IPS-15b (cell line): ENCODE measurements around the gene CACNB2.

Experiments
- H3K27me3 ChIP-seq: one replicate; pipeline ENCODE4 v1.6.1; 2013; ENCODE audit warnings: low read length; ENCODE audit not compliant: control insufficient read depth, insufficient read depth
- H3K36me3 ChIP-seq: one replicate; pipeline ENCODE4 v1.6.1; 2013; ENCODE audit warnings: low read length; ENCODE audit not compliant: control insufficient read depth, insufficient read depth
- H3K4me1 ChIP-seq: one replicate; pipeline ENCODE4 v1.6.1; 2013; ENCODE audit warnings: mild to moderate bottlenecking, low read length; ENCODE audit not compliant: control insufficient read depth, insufficient read depth
- H3K4me3 ChIP-seq: one replicate; pipeline ENCODE4 v1.5.1; 2013; ENCODE audit warnings: low read depth, low read length
- H3K9ac ChIP-seq: one replicate; pipeline ENCODE4 v1.6.1; 2013; ENCODE audit warnings: low read depth, mild to moderate bottlenecking, low read length
- H3K9me3 ChIP-seq: one replicate; pipeline ENCODE4 v1.6.1; 2013; ENCODE audit warnings: mild to moderate bottlenecking, low read length; ENCODE audit not compliant: control insufficient read depth, insufficient read depth

CACNB2 gene

DNA sequence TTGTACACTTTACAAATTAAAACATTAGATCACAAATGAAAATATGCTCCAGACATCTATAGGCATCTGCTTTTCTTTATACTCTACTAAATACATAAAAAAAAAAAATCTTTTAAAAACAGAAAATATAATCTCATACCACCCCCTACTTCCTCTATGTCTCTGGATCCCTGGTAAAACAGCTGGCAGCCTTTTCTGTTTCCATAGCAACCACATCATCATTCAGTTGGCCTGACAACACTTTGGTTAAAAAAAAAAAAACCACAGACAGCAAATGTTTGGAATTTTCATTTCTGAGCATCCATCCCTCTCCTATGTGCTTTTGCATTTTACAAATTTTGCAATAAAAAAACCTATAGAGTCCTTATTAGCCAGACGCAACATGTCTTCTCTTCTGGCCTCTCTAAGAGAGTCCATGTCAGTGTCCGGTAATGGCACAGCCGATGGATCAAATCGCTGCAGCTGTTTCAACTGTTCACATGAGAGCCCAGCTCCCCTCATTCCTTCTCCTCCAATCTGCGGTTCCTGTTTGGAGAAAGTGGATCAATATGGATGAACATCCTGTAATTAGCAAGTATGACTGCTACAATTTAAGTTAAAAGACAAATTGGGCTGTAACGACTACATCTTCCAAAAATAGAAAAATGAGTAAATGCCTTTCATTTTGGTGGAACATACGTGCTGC is 405.5 kb downstream of the CACNB2 start:
- H3K9me3 ChIP-seq: no peaks in the 10 kb centered on the region
- H3K4me3 ChIP-seq: no peak overlapping the region
- H3K9ac ChIP-seq: no peak overlapping the region
- no peaks in the 10 kb centered on the region for H3K36me3 ChIP-seq
- no peaks in the 10 kb centered on the region for H3K4me1 ChIP-seq
- H3K27me3 ChIP-seq: no peaks in the 10 kb centered on the region

DNA sequence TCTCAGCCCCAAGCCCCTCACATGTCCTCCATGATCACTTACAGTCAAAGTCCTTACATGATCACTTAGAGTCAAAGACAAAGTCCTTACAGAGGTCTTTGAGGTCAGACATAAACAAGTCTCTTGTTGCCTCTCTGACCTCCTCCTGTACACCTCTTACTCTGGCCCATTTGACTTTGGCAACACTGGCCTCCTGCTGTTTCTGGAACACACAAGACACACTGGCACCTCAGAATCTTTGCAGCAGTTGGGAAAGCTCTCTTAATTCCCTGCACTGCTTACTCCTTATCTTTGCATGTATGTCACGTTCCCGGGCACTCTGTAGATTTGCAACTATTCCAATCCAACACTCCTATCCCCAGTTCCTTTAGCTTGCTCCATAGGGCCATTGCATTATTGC is 408.9 kb downstream of the CACNB2 start:
- no peaks in the 10 kb centered on the region for H3K27me3 ChIP-seq
- H3K4me3 ChIP-seq: no peak overlapping the region
- no peak overlapping the region for H3K9ac ChIP-seq
- H3K36me3 ChIP-seq: no peaks in the 10 kb centered on the region
- H3K4me1 ChIP-seq: no peaks in the 10 kb centered on the region
- H3K9me3 ChIP-seq: peaks cover 2% of the 10 kb centered on the region

DNA sequence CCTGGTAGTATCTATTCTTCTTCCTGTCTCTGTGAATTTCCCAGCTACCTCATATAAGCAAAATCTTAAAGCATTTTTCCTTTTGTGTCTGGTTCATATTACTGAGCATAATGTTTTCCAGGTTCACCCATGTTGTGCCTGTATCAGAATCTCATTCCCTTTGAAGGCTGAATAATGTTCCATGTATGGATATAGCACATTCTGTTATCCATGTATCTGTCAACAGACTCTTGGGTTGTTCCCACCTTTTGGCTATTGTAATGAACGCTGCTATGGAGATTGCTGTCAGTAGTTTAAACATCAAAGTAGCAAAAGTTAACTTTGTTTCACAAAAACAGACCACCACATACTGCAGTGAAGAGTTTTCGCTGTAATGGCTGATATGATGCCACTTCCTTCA is 411.2 kb downstream of the CACNB2 start:
- Histone ChIP-seq H3K27me3 (no peaks in the 10 kb centered on the region), H3K4me1 (no peaks in the 10 kb centered on the region), H3K4me3 (no peak overlapping the region), H3K9ac (no peak overlapping the region), H3K36me3 (no peaks in the 10 kb centered on the region), H3K9me3 (peaks cover 14% of the 10 kb centered on the region)

DNA sequence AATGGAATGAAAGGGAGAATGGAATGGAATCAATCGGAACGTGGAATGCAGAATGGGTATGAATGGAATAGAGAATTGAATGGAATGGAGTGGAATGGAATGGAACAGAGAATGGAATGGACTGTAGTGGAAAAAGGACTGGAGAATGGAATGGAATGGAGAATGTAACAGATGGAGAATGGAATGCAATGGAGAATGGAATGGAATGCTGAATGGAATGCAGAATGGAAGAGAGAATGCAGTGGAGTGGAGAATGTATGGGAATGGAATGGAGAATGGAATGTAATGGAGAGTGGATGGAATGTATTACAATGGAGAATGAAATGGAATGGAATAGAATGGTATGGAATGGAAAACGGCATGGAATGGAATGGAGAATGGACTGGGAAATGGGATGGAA is 414.3 kb downstream of the CACNB2 start:
- peaks cover 30% of the 10 kb centered on the region for H3K9me3 ChIP-seq
- no peak overlapping the region for H3K9ac ChIP-seq
- H3K27me3 ChIP-seq: no peaks in the 10 kb centered on the region
- H3K36me3 ChIP-seq: no peaks in the 10 kb centered on the region
- H3K4me1 ChIP-seq: no peaks in the 10 kb centered on the region
- no peak overlapping the region for H3K4me3 ChIP-seq

DNA sequence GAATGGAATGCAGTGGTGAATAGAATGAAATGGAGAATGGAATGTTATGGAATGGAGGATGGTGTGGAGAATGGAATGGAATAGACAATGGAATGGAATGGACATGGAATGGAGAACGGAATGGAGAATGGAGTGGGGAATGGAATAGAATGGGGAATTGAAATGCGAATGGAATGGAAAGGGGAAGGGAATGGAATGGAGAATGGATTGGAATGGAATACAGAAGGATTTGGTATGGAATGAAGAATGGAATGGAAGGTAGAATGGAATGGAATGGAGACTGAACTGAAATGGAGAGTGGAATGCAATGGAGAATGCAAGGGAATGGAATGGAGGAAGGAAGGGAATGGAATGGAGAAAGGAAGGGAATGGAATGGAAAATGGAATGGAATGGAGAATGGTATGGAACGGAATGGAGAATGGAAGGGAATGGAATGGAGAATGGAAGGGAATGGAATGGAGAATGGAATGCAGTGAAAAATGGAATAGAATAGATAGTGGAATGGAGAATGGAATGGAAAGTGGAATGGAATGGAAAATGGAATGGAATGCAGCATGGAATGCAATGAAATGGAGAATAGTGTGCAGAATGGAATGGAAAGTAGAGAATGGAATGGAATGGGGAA is 416.4 kb downstream of the CACNB2 start:
- no peak overlapping the region for H3K9ac ChIP-seq
- peaks cover 34% of the 10 kb centered on the region for H3K9me3 ChIP-seq
- H3K4me3 ChIP-seq: no peak overlapping the region
- H3K27me3 ChIP-seq: no peaks in the 10 kb centered on the region
- H3K36me3 ChIP-seq: no peaks in the 10 kb centered on the region
- no peaks in the 10 kb centered on the region for H3K4me1 ChIP-seq

DNA sequence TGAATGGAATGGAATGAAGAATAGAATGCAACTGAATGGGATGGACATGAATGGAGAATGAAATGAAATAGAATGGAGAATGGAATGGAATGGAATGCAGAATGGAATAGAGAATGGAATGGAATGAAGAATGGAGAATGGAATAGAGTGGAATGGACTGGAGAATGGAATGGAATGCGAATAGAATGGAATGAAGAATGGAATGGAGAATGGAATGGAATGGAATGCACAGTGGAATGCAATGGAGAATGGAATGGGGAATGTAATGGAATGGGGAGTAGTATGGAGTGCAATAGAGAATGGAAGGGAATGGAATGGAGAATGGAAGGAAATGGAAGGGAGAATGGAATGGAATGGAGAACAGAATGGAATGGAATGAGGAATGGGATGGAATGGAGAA is 417.7 kb downstream of the CACNB2 start:
- Histone ChIP-seq H3K9me3 (peaks cover 32% of the 10 kb centered on the region), H3K36me3 (no peaks in the 10 kb centered on the region)

DNA sequence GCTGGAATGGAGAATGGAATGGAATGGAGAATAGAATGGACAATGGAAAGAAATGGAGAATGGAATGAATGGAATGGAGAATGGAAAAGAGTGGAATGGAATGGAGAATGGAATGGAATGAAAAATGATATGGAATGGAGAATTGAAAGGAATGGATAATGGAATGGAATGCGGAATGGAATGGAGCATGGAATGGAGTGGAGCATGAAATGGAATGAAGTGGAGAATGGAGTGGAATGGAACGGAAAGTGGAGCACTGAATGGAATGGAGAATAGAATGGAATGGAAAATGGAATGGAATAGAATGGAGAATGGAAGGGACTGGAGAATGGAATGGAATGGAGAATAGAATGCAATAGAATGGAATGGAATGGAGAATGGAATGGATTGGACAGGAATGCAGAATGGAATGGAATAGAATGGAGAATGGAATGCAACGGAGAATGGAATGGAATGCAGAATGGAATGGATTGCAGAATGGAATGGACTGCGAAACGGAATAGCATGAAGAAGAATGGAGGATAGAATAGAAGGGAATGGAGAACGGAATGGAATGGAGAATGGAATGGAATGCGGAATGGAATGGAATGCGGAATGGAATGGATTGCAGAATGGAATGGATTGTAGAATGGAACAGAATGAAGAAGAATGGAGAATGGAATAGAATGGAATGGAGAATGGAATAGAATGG is 421.8 kb downstream of the CACNB2 start:
- Histone ChIP-seq H3K36me3 (no peaks in the 10 kb centered on the region), H3K9ac (no peak overlapping the region), H3K4me1 (no peaks in the 10 kb centered on the region), H3K9me3 (peaks cover 33% of the 10 kb centered on the region), H3K27me3 (no peaks in the 10 kb centered on the region), H3K4me3 (no peak overlapping the region)

More for the DNA sequence above, 417.7 kb downstream of the CACNB2 start:
- H3K4me1 ChIP-seq: no peaks in the 10 kb centered on the region
- H3K9ac ChIP-seq: no peak overlapping the region
- no peaks in the 10 kb centered on the region for H3K27me3 ChIP-seq
- H3K4me3 ChIP-seq: no peak overlapping the region

DNA sequence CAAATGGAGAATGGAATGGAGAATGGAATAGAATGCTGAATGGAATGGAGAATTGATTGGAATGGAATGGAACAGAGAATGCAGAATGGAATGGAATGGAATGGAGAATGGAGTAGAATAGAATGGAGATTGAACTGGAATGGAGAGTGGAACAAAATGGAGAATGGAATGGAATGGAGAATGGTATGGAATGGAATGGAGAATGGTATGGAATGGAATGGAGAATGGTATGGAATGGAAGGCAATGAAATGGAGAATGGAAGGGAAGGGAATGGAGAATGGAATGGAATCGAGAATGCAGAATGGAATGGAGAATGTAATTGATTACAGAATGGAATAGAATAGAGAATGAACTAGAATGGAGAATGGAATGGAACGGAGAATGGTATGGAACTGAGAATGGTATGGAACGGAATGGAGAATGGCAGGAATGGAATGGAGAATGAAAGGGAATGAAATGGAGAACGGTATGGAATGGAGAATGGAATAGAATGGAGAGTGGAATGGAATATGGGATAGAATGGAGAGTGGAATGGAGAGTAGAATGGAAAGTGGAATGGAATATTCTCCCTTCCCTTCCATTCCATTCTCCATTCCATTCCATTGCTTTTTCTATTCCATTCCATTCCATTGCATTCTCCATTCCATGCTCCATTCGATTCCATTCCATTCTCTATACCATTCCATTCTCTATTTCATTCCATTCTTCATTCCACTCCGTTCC is 422.9 kb downstream of the CACNB2 start:
- Histone ChIP-seq H3K9me3 (peaks cover 35% of the 10 kb centered on the region), H3K4me1 (no peaks in the 10 kb centered on the region), H3K4me3 (no peak overlapping the region), H3K27me3 (no peaks in the 10 kb centered on the region), H3K36me3 (no peaks in the 10 kb centered on the region), H3K9ac (no peak overlapping the region)

DNA sequence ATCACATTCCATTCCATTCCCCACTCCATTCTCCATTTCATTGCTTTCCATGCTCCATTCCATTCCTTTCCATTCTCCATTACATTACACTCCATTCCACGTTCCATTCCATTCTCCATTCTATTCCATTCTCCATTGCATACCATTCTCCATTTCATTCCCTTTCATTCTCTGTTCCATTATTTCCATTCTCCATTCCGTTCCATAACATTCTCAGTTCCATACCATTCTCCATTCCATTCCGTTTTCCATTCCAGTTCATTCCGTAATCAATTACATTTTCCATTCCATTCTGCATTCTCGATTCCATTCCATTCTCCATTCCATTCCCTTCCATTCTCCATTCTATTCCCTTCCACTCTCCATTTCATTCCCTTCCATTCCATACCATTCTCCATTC is 424.8 kb downstream of the CACNB2 start:
- Histone ChIP-seq H3K36me3 (no peaks in the 10 kb centered on the region), H3K9ac (no peak overlapping the region), H3K4me3 (no peak overlapping the region), H3K27me3 (no peaks in the 10 kb centered on the region), H3K4me1 (no peaks in the 10 kb centered on the region), H3K9me3 (peaks cover 36% of the 10 kb centered on the region)

DNA sequence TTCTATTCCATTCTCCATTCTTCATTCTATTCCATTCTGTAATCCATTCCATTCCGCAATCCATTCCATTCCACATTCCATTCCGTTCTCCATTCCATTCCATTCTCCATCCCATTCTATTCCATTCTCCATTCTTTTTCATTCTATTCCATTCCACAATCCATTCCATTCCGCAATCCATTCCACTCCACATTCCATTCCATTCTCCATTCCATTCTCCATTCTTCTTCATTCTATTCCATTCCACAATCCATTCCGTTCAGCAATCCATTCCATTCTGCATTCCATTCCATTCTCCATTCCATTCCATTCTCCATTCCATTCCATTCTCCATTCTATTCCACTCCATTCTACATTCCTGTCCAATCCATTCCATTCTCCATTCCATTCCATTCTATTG is 426.0 kb downstream of the CACNB2 start:
- no peak overlapping the region for H3K4me3 ChIP-seq
- H3K36me3 ChIP-seq: no peaks in the 10 kb centered on the region
- no peaks in the 10 kb centered on the region for H3K27me3 ChIP-seq
- H3K9me3 ChIP-seq: peaks cover 41% of the 10 kb centered on the region
- no peaks in the 10 kb centered on the region for H3K4me1 ChIP-seq
- no peak overlapping the region for H3K9ac ChIP-seq

DNA sequence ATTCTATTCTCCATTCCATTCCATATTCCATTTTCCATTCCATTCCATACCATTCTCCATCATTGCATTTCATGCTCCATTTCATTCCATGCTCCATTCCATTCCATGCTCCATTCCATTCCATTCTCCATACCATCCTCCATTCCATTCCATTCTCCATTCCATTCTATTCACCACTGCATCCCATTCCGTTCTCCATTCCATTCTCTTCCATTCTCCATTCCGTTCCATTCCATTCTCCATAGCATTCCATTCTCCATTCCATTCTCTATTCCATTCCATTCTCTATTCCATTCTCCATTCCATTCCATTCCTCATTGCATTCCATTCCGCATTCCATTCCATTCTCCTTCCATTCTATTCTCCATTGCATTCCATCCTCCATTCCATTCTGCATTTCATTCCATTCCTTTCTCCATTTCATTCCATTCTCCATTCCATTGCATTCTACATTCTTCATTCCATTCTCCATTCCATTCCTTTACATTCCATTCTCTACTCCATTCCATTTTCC is 427.2 kb downstream of the CACNB2 start:
- peaks cover 41% of the 10 kb centered on the region for H3K9me3 ChIP-seq
- no peak overlapping the region for H3K9ac ChIP-seq
- no peaks in the 10 kb centered on the region for H3K36me3 ChIP-seq
- no peaks in the 10 kb centered on the region for H3K4me1 ChIP-seq
- no peak overlapping the region for H3K4me3 ChIP-seq
- H3K27me3 ChIP-seq: no peaks in the 10 kb centered on the region
